NCI-H146 treated with DMSO at 0.1 percent for 48 hours (cell line): ENCODE results near the gene CERT1.
"Not testable (repeated sequence)": the region's sequence is repeated elsewhere in the genome, so short reads cannot be mapped to it uniquely, and the experiment has no call there.

Experiments used
- DNase-seq: peaks from one replicate; lab custom pipeline; 2025; ENCODE audit not compliant: unreplicated experiment; lab: John Stamatoyannopoulos, UW

Gene CERT1

GRCh38 chr5:75356719-75357118 lies 154.7 kb downstream of the CERT1 start:
- DNase-seq, result no peak

- no peak for DNase-seq
Observed at GRCh38 chr5:75355236-75355635, 156.2 kb downstream of the CERT1 start.

- no peak for DNase-seq
Observed at GRCh38 chr5:75351139-75351926, 160.1 kb downstream of the CERT1 start.

- no peak for DNase-seq
Observed at GRCh38 chr5:75349663-75350062, 161.8 kb downstream of the CERT1 start.

GRCh38 chr5:75348241-75348640 lies 163.2 kb downstream of the CERT1 start:
- DNase-seq, result no peak

GRCh38 chr5:75342836-75343235 lies 168.6 kb downstream of the CERT1 start:
- no peak for DNase-seq

- no peak for DNase-seq
Observed at GRCh38 chr5:75341934-75342333, 169.5 kb downstream of the CERT1 start.

- no peak for DNase-seq
Observed at GRCh38 chr5:75340714-75341478, 170.5 kb downstream of the CERT1 start.

GRCh38 chr5:75338408-75338807 lies 173.0 kb downstream of the CERT1 start:
- no peak for DNase-seq

- no peak for DNase-seq
Observed at GRCh38 chr5:75337366-75338021, 173.9 kb downstream of the CERT1 start.

GRCh38 chr5:75336615-75337336 lies 174.7 kb downstream of the CERT1 start, which contains the start of gene HMGCR:
Gene HMGCR (plus strand): TSS chr5:75337220. CDS start chr5:75342606, 5,386 bp downstream.
- DNase-seq, result peak; percentile 98

- DNase-seq, result peak; percentile 75
Observed at GRCh38 chr5:75335952-75336614, 175.3 kb downstream of the CERT1 start.

- DNase-seq, result no peak
Observed at GRCh38 chr5:75335486-75335885, 175.9 kb downstream of the CERT1 start.

GRCh38 chr5:75334413-75334812 lies 177.0 kb downstream of the CERT1 start:
- DNase-seq, result not testable (repeated sequence)

- DNase-seq, result not testable (repeated sequence)
Observed at GRCh38 chr5:75333759-75334158, 177.7 kb downstream of the CERT1 start.

- no peak for DNase-seq
Observed at GRCh38 chr5:75331095-75332090, 180.0 kb downstream of the CERT1 start.

GRCh38 chr5:75330404-75330803 lies 181.0 kb downstream of the CERT1 start:
- no peak for DNase-seq
